ENCODE data around the gene CDH4.

CDH4 gene

DNA sequence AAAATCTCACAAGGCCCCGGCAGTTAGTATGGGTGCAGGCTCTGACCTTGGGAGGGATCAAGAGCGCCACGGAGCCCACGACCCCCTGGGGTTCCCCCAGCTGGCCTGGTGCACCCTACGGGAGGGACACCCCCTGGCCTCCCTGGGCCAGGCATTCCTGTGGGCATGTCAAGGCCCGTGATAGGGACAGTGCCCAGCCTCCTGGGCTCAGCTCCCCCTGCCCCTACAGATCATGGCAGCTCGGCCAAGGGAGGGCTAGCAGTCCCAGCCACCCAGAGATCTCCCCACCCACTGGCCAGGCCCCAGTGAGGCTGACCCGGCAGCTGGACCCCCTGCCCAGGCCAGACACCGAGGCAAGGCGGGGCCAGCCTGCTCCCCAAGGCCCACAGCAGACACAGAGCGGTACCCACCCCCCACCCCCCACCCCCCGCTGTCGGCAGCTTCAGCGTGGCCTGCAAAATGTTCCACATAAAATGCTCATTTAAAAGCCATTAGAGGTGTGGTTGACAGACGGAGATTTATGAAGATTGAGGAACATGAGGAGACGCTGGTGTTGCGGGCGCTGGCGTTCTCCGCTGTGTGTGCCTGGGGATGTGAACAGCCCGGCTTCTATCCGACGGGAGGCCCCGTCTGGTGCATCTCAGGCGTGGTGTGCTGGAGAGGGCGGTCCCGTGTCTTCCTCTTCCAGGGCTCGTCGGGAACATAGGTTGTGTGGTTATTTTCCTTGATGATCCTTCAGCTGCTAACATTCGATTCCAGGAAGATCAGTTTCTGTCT lies 625.1 kb downstream of the CDH4 start:
- in situ Hi-C loops (cut with HindIII; ENCODE audit: low sequenced_read_pairs), result no loop called here
- TF ChIP-seq, protein P1, sequence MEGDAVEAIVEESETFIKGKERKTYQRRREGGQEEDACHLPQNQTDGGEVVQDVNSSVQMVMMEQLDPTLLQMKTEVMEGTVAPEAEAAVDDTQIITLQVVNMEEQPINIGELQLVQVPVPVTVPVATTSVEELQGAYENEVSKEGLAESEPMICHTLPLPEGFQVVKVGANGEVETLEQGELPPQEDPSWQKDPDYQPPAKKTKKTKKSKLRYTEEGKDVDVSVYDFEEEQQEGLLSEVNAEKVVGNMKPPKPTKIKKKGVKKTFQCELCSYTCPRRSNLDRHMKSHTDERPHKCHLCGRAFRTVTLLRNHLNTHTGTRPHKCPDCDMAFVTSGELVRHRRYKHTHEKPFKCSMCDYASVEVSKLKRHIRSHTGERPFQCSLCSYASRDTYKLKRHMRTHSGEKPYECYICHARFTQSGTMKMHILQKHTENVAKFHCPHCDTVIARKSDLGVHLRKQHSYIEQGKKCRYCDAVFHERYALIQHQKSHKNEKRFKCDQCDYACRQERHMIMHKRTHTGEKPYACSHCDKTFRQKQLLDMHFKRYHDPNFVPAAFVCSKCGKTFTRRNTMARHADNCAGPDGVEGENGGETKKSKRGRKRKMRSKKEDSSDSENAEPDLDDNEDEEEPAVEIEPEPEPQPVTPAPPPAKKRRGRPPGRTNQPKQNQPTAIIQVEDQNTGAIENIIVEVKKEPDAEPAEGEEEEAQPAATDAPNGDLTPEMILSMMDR (IDR thresholded peaks at IDR 0.05; ENCODE audit: low read depth, low read length), result no peak
- no peak overlapping the region for H3K4me3 ChIP-seq (ENCODE audit: low read depth, low read length)
- no peak for DNase-seq (ENCODE audit: low read depth, low spot score)

DNA sequence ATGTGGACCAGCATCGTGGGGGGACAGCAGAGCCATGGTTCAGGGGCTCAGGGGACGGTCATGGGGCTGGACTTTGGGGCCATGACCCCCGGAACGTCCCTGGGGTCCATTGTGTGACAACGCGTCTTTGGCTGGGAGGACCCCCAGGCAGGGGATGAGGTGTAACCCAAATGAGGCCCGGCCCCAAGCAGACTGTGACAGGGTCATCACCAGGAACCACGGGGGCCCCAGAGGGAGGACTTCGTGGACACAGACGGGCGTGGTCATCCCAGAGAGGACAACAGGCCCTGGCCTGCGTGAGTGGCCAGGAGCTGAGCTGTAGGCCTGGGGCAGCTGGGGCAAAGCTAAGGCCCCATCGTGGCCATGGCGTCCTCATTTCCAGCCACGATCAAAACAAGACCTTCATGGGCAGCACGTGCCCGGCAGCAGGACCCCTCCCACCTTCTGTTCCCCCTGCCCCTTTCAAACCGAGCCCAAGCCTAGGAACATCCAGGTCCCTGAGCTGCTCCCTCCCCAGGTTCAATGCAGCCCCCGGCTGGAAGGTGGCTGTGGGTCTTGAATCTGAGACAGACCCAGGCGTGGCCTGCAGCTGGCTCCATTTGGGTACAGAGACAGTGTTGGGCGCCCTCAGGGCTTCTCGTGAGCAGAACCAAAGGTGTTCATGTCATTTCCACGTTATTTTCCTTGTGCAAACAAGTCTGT lies 625.9 kb downstream of the CDH4 start:
- in situ Hi-C loops (cut with HindIII; ENCODE audit: low sequenced_read_pairs), result no loop called here
- no peak overlapping the region for H3K4me3 ChIP-seq (ENCODE audit: low read depth, low read length)
- TF ChIP-seq, protein P1 (IDR thresholded peaks at IDR 0.05; ENCODE audit: low read depth, low read length), result no peak
- DNase-seq (ENCODE audit: low read depth, low spot score), result no peak

DNA sequence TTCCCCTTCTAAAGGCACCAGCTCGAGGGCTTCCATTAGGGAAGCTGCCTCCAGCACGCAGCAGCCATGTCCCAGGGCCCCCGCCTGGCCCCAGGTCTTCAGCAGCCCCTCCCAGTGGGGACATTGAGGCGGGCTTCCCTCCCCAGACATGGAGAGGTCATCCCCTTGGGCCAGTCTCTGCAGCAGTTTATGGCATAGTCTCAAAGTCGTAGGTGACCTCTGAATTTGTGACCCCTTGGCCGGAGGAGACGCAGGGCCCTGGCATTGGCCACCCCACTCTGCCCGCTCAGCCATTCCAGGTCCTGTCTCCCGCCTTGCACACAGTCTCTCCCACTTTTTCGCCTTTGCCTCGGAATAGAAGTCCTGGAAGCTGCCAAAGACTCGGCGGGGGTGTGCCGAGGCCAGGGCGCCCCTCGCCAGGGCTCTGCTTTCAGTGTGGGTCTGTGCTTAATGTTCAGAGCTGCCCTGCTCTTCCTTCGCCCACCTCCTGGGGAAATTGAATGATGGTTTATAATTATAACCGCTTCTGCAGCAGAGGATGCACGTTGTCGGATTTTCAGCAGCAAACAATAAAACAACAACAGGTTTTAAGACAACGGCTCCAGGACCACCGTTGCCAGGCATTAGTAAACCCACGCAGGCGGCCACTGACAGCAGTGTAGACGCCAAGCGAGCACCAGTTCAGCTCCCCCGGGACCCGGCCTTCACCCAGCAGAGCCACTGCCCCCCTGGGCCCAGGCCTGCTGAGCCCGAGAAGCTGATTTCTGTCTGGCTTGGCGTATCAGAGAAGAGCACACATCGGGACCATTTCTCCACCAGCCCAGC lies 626.6 kb downstream of the CDH4 start:
- in situ Hi-C loops (cut with HindIII; ENCODE audit: low sequenced_read_pairs), result no loop called here
- no peak for DNase-seq (ENCODE audit: low read depth, low spot score)
- no peak overlapping the region for H3K4me3 ChIP-seq (ENCODE audit: low read depth, low read length)
- TF ChIP-seq, protein P1 (IDR thresholded peaks at IDR 0.05; ENCODE audit: low read depth, low read length), result no peak

GRCh38 chr20:61879303-61879620 lies 627.2 kb downstream of the CDH4 start:
- no peak overlapping the region for H3K4me3 ChIP-seq (ENCODE audit: low read depth, low read length)
- DNase-seq (ENCODE audit: low read depth, low spot score), result no peak
- in situ Hi-C loops (cut with HindIII; ENCODE audit: low sequenced_read_pairs), result no loop called here
- TF ChIP-seq, protein P1 (IDR thresholded peaks at IDR 0.05; ENCODE audit: low read depth, low read length), result no peak

DNA sequence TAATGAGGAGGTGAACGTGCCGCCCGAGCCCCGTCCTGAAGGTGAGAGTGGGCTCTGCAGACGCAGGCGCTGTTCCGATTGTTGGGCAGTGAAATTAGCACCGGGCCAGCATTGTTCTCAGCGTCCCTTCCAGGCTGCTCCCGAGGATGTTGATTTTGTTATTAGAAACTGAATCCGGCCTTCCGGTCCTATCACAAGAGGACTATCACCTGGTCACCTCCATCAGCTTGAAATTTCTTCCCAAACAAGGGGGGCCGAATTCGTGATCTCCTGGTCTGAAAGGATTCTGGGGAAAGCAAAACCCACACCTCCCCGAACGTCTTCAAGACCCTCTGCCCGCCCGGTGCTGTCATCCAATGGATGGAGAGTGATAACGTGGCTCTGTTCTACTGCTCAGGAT lies 627.6 kb downstream of the CDH4 start:
- TF ChIP-seq, protein P1 (IDR thresholded peaks at IDR 0.05; ENCODE audit: low read depth, low read length), result no peak
- in situ Hi-C loops (cut with HindIII; ENCODE audit: low sequenced_read_pairs), result no loop called here
- no peak overlapping the region for H3K4me3 ChIP-seq (ENCODE audit: low read depth, low read length)
- DNase-seq (ENCODE audit: low read depth, low spot score), result no peak

DNA sequence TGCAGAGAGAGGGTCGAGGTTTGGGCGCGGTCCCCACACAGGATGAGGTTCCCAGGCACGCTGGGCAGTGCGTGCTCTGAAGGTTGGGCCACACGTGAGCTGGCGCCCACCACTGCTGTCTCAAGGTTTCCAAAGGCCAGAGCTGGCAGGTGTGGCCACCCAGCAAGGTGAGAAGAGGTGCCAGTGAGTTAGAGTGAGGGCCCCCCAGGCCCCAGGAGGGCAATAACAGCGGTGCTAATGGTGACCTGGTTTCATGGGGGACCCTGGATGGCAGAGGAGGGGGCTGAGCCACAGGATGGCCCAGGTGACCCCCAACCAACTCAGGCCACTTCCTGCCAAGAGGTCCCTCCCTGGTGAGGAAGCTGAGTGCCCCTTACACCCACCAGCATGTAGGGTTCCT lies 628.6 kb downstream of the CDH4 start:
- DNase-seq (ENCODE audit: low read depth, low spot score), result no peak
- no peak overlapping the region for H3K4me3 ChIP-seq (ENCODE audit: low read depth, low read length)
- TF ChIP-seq, protein P1 (IDR thresholded peaks at IDR 0.05; ENCODE audit: low read depth, low read length), result no peak
- in situ Hi-C loops (cut with HindIII; ENCODE audit: low sequenced_read_pairs), result no loop called here

All from astrocyte of the spinal cord (primary cell).